Ectodermal cell (in vitro differentiated cells): ENCODE data around the gene PPP2R2C.

Source experiments
- H3K27ac ChIP-seq: 2 replicates; pipeline ENCODE4 v1.7.0; 2013; ENCODE audit warnings: mild to moderate bottlenecking, low read depth, low read length; ENCODE audit not compliant: insufficient read depth, poor library complexity, severe bottlenecking
- H3K27me3 ChIP-seq: 2 replicates; pipeline ENCODE4 v1.7.0; 2013; ENCODE audit warnings: mild to moderate bottlenecking, low read length; ENCODE audit not compliant: insufficient read depth, control insufficient read depth, poor library complexity, severe bottlenecking
- H3K36me3 ChIP-seq: one replicate; pipeline ENCODE4 v1.7.0; 2013; ENCODE audit warnings: low read length; ENCODE audit not compliant: control insufficient read depth, insufficient read depth
- H3K4me1 ChIP-seq: one replicate; pipeline ENCODE4 v1.7.0; 2013; ENCODE audit warnings: low read length; ENCODE audit not compliant: control insufficient read depth, insufficient read depth
- H3K4me3 ChIP-seq: 2 replicates; pipeline ENCODE4 v1.7.0; 2013; ENCODE audit warnings: low read depth, low read length, control low read depth; ENCODE audit not compliant: insufficient read depth
- H3K9me3 ChIP-seq: 2 replicates; pipeline ENCODE4 v1.7.0; 2013; ENCODE audit warnings: mild to moderate bottlenecking, low read length, moderate library complexity; ENCODE audit not compliant: control insufficient read depth
- WGBS, 2 experiments: methylation state at CpG; one replicate each; pipeline ENCODE4 v1.1.7; 2013; ENCODE audit warnings: missing lambda C conversion rate in 2 of 2; 5-methylcytosine and 5-hydroxymethylcytosine counted together

PPP2R2C gene

DNA sequence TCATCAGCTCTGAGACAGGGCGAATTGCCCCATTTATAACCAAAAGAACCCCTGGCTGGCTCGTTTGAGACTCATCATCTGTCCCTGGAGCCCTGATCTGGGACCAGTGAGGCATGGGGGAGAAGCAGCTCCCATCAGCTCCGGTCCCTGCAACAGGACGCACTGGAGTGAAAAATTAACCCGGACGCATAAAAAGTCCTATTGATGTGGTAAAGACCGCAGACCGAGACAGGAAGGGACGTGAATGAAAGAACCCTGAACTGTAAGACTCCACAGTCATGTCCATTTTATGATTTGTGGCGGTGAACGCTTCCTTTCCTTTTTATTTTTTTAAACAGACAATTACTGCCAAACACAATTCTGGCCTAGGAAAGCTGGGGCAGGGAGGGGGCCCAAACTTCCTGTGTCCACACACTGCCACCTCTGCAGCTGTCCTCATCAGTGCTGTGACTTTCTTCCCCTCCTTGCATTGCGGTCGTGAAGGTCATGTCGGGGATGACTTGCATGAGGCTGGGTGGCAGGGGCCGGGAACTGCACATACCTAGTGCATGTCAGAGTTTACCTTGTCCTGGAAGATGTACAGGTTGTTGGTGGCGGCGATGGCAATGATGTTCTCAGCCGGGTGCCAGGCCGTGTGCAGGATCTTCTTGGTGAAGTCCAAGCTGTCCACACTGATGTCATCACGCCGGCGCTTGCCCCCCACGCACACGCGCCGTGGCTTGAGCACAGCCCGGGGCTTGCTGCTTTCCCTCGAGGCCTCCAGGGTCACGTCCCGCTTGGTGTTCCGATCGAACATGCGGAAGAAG lies 149.4 kb downstream of the PPP2R2C start:
- H3K4me3 ChIP-seq, result no peak overlapping the region
- no peak overlapping the region for H3K27ac ChIP-seq
- WGBS, 2 experiments, result 92% methylated on average over 33 of the region's 33 CpGs
- no peaks in the 10 kb centered on the region for H3K9me3 ChIP-seq
- no peaks in the 10 kb centered on the region for H3K36me3 ChIP-seq
- H3K4me1 ChIP-seq, result no peaks in the 10 kb centered on the region
- H3K27me3 ChIP-seq, result no peaks in the 10 kb centered on the region

DNA sequence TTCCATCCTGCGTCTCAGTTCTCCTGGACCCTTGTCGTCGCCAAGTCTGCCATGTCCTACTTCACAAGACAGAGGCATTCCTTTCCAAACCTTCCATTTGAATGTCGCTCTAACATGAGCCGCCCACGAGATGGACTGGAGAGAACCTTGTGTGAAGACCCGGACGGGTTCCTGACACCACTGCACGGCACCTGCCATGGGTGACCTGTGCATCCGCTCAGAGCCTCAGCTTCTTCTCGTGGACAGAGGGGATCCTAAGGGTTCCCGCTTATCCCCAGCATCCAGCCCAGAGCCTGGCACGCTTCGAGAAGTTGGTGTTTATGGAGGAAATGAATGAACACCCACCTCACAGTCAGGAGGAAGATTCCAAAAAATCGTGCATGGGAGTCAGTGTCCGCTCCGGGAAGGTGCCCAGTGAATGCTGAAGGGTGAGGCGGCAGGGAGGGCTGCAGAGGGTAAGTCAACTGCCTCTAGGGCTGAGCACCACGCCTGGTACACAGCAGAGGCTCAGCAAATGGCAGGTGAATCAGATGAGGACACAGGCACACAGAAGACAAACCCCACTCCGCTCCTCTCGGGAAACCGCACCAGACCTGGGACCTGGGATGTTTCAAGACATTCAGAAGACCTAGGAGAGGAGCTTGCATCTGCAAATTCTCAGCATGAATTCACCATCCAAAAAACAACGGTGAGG lies 150.2 kb downstream of the PPP2R2C start:
- H3K36me3 ChIP-seq, result no peaks in the 10 kb centered on the region
- H3K9me3 ChIP-seq, result no peaks in the 10 kb centered on the region
- no peak overlapping the region for H3K4me3 ChIP-seq
- no peaks in the 10 kb centered on the region for H3K27me3 ChIP-seq
- H3K4me1 ChIP-seq, result no peaks in the 10 kb centered on the region
- H3K27ac ChIP-seq, result no peak overlapping the region
- WGBS, 2 experiments, result 93 to 95% methylated on average over 23 of the region's 23 CpGs

DNA sequence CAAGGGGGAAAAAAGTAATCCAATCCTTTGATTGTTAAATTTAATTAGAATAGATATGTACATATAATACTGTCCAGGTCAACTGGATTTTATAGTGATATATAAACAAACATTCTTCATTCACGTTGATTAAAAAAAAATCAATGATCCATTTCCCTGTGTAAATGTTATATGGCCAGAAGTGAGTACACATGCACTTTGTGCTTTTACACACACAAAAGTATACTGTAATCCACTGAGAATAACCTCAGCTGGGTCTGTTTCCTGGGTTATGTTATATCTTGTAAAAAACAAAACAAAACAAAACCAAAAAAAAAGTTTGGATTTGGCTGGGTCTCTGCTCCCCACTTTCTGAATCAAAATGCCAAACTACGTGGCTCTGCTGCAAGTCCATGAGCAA lies 151.1 kb downstream of the PPP2R2C start:
- Histone ChIP-seq H3K4me3 (no peak overlapping the region), H3K27ac (no peak overlapping the region), H3K9me3 (no peaks in the 10 kb centered on the region), H3K4me1 (no peaks in the 10 kb centered on the region), H3K27me3 (no peaks in the 10 kb centered on the region), H3K36me3 (no peaks in the 10 kb centered on the region)
- 87 to 91% methylated on average over 1 to 2 of the region's 2 CpGs for WGBS, 2 experiments

DNA sequence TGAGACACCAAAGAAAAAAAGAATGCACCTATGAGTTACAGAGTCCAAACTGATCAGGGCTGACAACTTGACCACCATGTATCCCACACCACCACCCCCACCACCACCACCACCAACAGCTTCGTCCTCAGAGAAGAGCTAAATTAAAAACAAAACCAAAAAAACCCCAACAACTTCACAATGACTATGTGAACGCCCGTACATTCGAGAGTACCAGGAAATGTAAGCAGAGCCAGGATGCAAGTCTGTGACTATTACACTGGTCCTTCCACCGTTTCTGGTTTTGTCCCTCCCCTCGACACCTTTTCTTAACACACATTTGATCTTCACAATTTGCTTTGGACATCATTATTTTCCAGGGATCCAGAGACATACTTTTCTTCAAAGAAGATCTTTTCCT lies 151.8 kb downstream of the PPP2R2C start:
- Histone ChIP-seq H3K9me3 (no peaks in the 10 kb centered on the region), H3K27me3 (no peaks in the 10 kb centered on the region), H3K4me3 (no peak overlapping the region), H3K4me1 (no peaks in the 10 kb centered on the region), H3K36me3 (no peaks in the 10 kb centered on the region), H3K27ac (no peak overlapping the region)
- WGBS, 2 experiments, result 92 to 96% methylated on average over 6 of the region's 6 CpGs

DNA sequence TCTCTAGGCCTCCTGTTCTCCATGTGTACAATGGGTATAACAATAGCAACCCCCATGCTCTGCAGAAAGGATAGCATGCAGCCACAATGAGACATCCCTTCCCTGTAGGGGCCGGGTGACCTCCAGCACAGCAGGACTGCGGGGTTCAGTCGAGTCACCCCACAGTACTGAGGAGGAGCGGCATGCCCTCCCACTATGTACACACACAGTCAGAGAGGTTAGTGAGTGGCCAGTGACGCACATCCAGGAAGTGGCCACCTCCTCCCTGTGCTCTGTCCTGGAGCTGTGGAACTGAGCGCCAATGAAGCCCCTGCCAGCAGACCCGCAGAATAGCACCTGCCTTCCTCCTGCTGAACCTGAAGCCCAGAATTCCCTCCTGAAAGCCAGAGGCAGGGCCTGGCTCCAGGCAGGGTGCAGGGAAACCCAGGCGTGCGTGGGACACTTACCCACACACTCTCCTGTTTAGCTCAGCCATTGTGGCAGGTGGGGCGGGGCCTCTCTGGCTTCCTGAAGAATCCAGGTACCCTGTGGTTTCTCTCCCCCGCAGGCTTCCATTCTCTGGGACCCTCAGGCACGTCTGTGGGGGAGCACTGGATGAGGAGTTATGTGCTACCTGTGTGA lies 152.8 kb downstream of the PPP2R2C start:
- WGBS, 2 experiments, result 86% methylated on average over 12 of the region's 12 CpGs
- no peaks in the 10 kb centered on the region for H3K9me3 ChIP-seq
- no peaks in the 10 kb centered on the region for H3K4me1 ChIP-seq
- H3K27me3 ChIP-seq, result no peaks in the 10 kb centered on the region
- H3K36me3 ChIP-seq, result no peaks in the 10 kb centered on the region
- H3K27ac ChIP-seq, result no peak overlapping the region
- H3K4me3 ChIP-seq, result no peak overlapping the region

DNA sequence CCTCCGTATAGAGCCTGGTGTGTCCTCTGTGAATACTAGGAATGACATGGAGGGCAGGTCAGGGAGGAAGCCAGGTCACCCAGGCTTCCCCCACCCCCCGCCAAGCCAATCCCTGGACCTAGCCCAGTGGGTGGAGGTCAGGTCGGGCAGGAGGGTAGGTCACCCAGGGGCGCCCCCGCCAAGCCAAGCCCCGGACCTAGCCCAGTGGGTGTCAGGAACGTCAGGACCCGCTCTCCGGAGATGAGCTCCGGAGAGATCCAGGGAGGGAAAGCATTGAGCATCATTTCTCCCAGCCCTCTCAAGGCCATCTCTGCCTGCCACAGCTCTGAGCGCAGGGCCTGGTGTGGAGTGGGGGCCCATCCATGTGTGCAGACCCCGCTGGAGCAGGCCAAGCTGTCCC lies 154.2 kb downstream of the PPP2R2C start:
- H3K36me3 ChIP-seq, result no peaks in the 10 kb centered on the region
- WGBS, 2 experiments, result 91 to 92% methylated on average over 12 of the region's 12 CpGs
- H3K4me3 ChIP-seq, result no peak overlapping the region
- no peaks in the 10 kb centered on the region for H3K9me3 ChIP-seq
- no peaks in the 10 kb centered on the region for H3K27me3 ChIP-seq
- no peak overlapping the region for H3K27ac ChIP-seq
- H3K4me1 ChIP-seq, result no peaks in the 10 kb centered on the region

DNA sequence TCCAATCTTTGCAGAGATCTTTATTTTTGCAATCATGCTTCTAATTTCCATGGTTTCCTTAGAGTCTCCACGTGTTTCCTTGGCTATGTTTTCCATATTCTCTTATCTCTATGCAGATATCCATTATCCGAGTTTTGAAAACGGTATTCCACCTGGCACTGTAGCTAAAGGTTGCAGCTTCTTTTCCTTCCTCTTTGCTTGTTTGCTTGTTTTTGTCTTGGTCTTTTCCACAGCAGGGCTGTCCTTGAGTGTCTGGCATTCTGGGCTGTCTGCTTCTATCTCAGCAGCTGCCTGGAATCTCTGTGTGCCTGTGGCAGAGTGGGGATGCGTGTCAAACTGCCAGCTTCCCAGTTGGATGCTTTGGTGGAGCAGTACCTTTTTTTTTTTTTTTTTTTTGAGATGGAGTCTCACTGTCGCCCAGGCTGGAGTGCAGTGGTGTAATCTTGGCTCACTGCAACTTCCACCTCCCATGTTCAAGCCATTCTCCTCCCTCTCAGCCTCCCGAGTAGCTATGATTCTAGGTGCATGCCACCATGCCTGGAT lies 155.9 kb downstream of the PPP2R2C start:
- 83 to 86% methylated on average over 6 of the region's 6 CpGs for WGBS, 2 experiments
- Histone ChIP-seq H3K4me1 (no peaks in the 10 kb centered on the region), H3K27ac (no peak overlapping the region), H3K36me3 (no peaks in the 10 kb centered on the region), H3K27me3 (no peaks in the 10 kb centered on the region), H3K9me3 (no peaks in the 10 kb centered on the region), H3K4me3 (no peak overlapping the region)

DNA sequence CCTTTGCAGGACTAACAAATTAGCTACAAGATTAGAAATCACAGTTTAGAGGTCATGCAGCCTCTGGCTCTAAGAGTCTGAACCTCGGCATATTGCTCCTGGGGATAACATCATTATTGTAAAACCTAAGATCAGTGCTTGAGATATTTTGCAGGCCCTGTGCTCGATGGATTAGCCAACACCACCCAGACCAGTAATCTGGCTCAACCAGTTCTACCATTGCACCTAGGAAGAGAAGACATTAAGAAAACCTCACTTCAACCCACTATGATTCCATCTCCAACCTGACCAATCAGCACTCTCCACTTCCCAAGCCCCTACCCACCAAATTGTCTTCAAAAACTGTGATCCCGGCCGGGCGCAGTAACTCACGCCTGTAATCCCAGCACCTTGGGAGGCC lies 159.2 kb downstream of the PPP2R2C start:
- H3K9me3 ChIP-seq, result no peaks in the 10 kb centered on the region
- H3K4me1 ChIP-seq, result no peaks in the 10 kb centered on the region
- H3K36me3 ChIP-seq, result no peaks in the 10 kb centered on the region
- no peak overlapping the region for H3K4me3 ChIP-seq
- H3K27me3 ChIP-seq, result peaks cover 17% of the 10 kb centered on the region
- H3K27ac ChIP-seq, result no peak overlapping the region
- 83 to 85% methylated on average over 6 of the region's 6 CpGs for WGBS, 2 experiments

DNA sequence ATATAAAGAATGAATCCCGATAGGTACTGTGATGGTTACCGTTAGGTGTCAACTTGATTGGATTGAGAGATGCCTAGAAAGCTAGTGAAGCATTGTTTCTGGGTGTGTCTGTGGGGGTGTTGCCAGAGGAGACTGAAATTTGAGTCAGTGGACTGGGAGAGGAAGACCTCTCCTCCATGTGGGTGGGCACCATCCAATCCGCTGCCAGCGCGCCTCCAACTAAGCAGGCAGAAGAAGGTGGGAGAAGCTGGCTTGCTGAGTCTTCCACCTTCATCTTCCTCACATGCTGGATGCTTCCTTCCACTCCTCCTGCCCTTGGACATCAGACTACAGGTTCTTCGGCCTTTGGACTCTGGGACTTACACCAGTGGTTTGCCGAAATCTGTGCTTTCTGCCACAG lies 162.6 kb downstream of the PPP2R2C start:
- peaks cover 17% of the 10 kb centered on the region for H3K27me3 ChIP-seq
- no peaks in the 10 kb centered on the region for H3K9me3 ChIP-seq
- no peak overlapping the region for H3K27ac ChIP-seq
- 83 to 88% methylated on average over 7 of the region's 7 CpGs for WGBS, 2 experiments
- H3K4me3 ChIP-seq, result peak overlapping the region; percentile 42
- H3K36me3 ChIP-seq, result no peaks in the 10 kb centered on the region
- no peaks in the 10 kb centered on the region for H3K4me1 ChIP-seq
